Midbrain (tissue), 1 donor: ENCODE measurements around the gene P2RY2.

Source experiments
- DNase-seq: peaks from one replicate; lab custom pipeline; 2025; lab: John Stamatoyannopoulos, UW

Gene P2RY2

GRCh38 chr11:73205661-73206343 lies 12.3 kb upstream of the P2RY2 start:
- no peak for DNase-seq

GRCh38 chr11:73206801-73207200 lies 11.3 kb upstream of the P2RY2 start:
- DNase-seq, result no peak

DNA sequence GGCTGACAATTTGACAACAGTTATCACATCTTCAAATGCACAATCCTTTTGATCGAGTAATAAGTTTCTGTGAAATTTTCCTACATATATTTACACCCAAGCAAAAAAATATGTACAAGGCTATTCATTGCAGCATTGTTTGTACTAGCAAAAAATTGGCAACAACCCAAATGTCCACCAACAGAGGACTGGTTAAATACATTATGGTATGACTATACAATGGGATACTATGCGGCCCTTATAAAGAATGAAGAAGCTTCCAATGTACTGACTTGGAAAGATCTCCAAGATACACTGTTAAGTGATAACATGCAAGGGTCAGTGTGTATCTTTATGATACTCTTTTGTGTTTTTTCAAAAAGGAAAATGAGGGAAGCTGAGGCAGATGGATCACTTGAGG lies 8.2 kb upstream of the P2RY2 start:
- DNase-seq, result no peak

GRCh38 chr11:73210916-73211667 lies 7.0 kb upstream of the P2RY2 start:
- DNase-seq, result no peak

- DNase-seq, result no peak
Observed at GRCh38 chr11:73213196-73214143, 4.6 kb upstream of the P2RY2 start.

DNA sequence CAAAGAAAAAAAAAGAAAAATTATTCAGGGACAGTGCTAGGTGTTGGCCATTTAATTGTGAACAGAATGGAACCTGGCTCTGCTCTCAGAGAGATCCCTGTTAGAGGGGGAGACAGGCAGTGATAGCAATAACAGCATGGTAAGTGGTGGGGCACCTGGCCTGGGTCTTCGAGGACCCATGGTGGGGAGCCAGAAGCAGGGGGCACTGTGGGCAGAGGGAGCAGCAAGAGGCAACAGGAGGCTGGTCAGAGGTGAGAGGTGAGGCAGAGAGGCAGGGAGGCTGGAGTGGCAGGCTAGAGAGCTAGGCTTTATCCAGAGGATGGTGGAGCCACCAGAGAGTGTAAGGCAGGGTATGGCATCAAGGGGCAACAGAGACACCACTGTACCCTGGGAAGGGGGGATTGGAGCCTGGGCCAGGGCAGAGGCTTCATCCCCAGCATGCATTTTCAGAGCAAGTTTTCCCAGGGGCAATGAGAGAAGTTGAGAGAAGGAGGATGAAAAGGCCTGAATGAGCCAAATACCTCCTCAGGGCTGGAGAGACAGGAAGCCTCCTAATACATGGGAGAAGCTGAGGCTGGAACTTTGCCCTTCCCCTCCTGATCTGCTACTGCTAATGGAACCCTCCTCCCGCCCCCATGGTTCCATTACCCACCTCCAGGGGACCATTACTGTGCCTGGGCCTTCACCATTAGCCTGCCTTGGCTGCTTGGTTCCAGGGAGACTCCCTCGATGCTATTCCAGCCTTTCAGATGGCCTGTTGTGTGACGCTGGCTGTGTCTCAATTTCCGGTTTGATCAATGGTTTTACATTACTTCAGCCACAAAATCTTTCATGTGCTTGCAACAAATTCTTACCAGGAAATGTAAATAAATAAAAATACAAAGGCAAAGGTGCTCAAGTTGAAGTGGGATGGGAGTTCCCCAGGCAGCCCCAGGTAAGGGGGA lies 2.6 kb upstream of the P2RY2 start:
- no peak for DNase-seq

DNA sequence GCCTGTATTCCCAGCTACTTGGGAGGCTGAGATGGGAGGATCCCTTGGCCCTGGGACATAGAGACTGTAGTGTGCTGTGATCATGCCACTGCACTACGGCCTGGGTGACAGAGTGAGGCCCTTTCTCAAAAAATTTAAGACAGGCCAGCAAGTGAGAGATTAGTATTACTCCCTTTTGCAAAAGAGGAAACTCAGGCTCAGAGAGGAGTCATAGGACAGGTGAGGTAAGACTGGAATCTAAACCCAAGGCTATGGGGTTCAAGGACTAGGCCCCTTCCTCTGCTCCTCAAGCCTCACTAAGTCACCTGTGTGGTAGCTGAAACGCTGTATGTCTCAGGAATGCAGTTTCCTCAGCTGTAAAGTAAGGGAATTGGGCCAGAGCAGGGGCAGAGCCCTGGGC lies 1.6 kb upstream of the P2RY2 start:
- no peak for DNase-seq

GRCh38 chr11:73217131-73217809 lies 811 bp upstream of the P2RY2 start:
- DNase-seq, result no peak

- no peak for DNase-seq
Observed at GRCh38 chr11:73217810-73218105, 323 bp upstream of the P2RY2 start.

DNA sequence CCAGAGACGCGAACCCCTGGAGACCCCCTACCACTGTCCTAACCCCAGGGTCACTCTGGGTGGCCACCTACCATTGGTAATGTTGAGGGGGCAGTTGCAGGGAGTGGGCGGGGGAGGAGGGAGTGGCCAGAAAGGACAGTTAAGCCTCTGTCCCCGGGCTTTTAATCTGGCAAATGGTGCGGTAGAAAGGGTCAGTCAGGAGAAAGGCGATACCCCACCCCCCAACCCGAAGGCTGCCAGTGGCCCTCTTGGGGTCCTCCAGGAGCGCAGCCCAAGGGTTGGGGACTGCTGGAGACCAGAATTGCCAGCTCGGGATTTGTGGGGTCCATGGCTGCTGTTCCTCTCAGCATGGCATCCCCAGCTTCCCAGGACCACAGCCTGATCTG lies 742 bp downstream of the P2RY2 start:
- no peak for DNase-seq

DNA sequence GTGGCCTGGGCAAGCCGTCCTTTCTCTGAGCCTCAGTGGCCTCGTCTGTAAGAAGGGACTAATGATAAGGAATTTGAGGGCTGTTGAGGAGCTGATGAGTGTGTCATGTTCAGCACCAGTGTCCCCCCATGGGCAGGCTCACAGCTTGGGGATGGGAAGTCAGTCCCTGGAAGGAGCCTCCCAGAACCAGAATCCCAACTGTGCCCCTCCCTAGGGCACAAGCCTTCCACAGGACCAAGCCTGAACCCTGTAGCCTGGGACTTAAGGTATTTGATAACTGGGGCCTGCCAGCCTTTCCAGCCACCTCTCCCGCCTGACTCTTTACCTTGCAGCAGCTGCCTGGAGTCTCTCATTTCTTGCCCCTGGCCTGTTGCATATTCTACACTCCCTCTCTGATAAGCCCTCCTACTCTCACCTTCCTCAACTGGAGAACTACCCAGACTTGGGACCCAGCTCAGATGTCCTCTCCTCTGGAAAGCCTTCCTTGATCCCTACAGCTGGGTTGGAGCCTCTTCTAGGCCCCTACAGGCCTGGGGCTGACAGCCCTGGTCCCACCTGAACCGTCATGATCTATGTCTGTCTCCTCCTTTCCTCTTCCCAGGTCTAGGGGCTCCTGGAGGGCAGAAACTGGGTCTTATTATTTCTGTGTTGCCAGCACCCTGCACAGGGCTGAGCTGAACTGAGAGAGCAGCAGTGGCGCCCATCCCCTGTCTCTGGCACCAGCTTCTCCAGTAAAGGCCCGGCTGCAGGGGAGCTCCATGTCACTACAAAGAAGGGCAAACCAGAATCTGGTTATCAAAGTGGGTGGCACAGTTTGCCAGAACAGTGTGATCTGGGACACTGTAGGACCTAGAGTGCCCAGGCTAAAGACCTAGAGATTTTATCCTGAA lies 1.6 kb downstream of the P2RY2 start:
- DNase-seq, result no peak

DNA sequence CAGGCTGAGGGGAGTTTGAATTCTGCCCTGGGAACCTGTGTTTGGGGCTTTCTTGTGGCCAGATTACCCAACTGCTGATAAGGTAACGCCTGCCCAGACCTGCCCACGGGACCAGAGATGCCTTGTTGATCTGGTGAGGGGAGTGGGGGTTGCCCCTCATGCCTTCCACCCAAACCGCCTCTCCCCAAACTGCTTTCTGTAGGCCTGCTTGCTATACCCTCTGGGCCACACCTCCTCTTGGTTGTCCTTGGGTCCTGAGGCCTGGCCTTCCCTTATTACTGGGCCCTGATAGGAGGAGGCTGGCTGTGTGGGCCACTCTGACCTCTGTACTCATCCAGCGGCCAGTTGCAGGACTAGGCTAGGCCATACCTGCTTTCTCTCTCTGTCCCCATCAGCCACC lies 3.4 kb downstream of the P2RY2 start:
- no peak for DNase-seq

- no peak for DNase-seq
Observed at GRCh38 chr11:73221996-73222395, 3.9 kb downstream of the P2RY2 start.

GRCh38 chr11:73223998-73224730 lies 6.1 kb downstream of the P2RY2 start:
- no peak for DNase-seq

- DNase-seq, result no peak
Observed at GRCh38 chr11:73225001-73225686, 7.1 kb downstream of the P2RY2 start.

DNA sequence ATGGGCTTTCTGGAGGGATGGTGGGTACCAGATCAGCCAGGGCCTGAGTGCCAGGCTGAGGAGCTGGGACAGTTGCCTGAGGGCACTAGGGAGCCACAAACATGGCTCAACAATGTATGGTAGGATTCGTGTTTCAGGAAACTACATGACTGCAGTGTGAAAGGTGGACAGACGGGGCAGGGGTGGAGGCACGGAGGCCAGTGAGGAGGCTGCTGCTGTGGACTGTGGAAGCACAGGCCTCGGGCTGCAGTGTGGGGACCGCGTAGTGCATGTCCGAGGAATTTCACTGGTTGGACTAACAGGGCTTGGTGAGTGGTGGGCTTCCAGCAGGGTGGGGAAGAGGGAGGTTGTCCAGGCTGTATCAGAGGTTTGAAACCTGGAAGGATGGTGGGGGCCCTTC lies 7.8 kb downstream of the P2RY2 start:
- no peak for DNase-seq

GRCh38 chr11:73226297-73227006 lies 8.4 kb downstream of the P2RY2 start:
- DNase-seq, result no peak

DNA sequence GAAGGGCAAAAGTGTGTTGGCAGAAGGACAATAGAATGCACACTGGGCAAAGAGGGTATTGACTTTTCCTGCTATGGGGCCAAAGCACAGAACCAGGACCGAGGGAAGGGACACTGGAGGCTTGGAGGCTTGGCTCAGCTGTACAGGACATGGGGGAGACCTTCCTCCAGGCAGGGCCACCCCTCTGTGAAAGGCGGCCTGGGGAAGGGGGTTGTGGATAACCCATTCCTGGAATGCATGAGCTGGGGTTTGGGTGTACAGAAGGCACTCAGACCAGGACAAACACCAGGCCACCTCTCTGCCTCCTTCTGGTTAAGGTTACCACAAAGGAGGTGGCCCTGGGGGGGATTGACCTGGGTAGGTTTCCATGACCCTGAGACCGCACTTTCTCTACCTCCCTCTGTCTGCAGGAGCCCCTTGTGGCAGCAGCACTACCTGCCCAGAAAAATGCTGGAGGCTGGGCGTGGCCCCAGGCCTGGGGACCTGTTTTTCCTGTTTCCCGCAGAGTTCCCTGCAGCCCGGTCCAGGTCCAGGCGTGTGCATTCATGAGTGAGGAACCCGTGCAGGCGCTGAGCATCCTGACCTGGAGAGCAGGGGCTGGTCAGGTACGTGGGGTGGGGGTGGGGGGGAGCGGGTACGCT lies 9.6 kb downstream of the P2RY2 start:
- DNase-seq, result no peak
